Neural cell (in vitro differentiated cells): Measurements from ENCODE around the gene WWC1. TPM values are rescaled to one million over a fixed set of nuclear protein-coding genes. Genes with fewer than 3 reads are reported as not detected.

Experiments used
- H2AFZ ChIP-seq: fragments of 200-600, 300-800 bp; sonication (generic), shearing (Covaris generic); 2 replicates; pipeline ENCODE4 v1.6.0; 2014; ENCODE audit warnings: low read depth, mild to moderate bottlenecking, antibody characterized with exemption, low read length, moderate library complexity
- H3F3A ChIP-seq: fragments of 200-600 bp; shearing (Covaris generic); 2 replicates; pipeline ENCODE4 v1.6.1; 2016; ENCODE audit warnings: mild to moderate bottlenecking, moderate library complexity, mixed read lengths, antibody characterized with exemption, low read length; ENCODE audit not compliant: insufficient read depth, poor library complexity, severe bottlenecking
- H3K27ac ChIP-seq: fragments of 200-600, 300-800 bp; sonication (generic), shearing (Covaris generic); 2 replicates; pipeline ENCODE4 v1.5.1; 2014; ENCODE audit warnings: mild to moderate bottlenecking, low read length, moderate library complexity
- H3K27me3 ChIP-seq: fragments of 300-800, 200-600 bp; sonication (generic), shearing (Covaris generic); 2 replicates; pipeline ENCODE4 v1.6.0; 2014; ENCODE audit warnings: mild to moderate bottlenecking, low read depth, low read length, moderate library complexity; ENCODE audit not compliant: insufficient read depth
- H3K36me3 ChIP-seq: fragments of 300-800, 200-600 bp; sonication (generic), shearing (Covaris generic); 2 replicates; pipeline ENCODE4 v1.5.1; 2014; ENCODE audit warnings: mild to moderate bottlenecking, antibody characterized with exemption, low read length, moderate library complexity; ENCODE audit not compliant: insufficient read depth
- H3K4me2 ChIP-seq: fragments of 300-800, 200-600 bp; sonication (generic), shearing (Covaris generic); 2 replicates; pipeline ENCODE4 v1.6.0; 2014; ENCODE audit warnings: mild to moderate bottlenecking, low read length
- H3K4me3 ChIP-seq: fragments of 300-800, 200-600 bp; sonication (generic), shearing (Covaris generic); 2 replicates; pipeline ENCODE4 v1.5.1; 2014; ENCODE audit warnings: mild to moderate bottlenecking, low read length, moderate library complexity
- H3K79me2 ChIP-seq: fragments of 200-600 bp; shearing (Covaris generic); replicated peaks from 2 replicates; pipeline ENCODE4 v1.6.0; 2014; ENCODE audit warnings: mild to moderate bottlenecking, low read length, moderate library complexity; ENCODE audit not compliant: insufficient read depth
- H3K9ac ChIP-seq: fragments of 300-800, 200-600 bp; sonication (generic), shearing (Covaris generic); 2 replicates; pipeline ENCODE4 v1.6.1; 2016; ENCODE audit warnings: mild to moderate bottlenecking, low read length, mixed read lengths
- H3K9me2 ChIP-seq: fragments of 200-600 bp; shearing (Covaris generic); 2 replicates; pipeline ENCODE4 v1.6.1; 2016; ENCODE audit warnings: mild to moderate bottlenecking, low read length, mixed read lengths; ENCODE audit not compliant: insufficient read depth
- H3K9me3 ChIP-seq: fragments of 200-600, 300-800 bp; sonication (generic), shearing (Covaris generic); 2 replicates; pipeline ENCODE4 v1.6.1; 2016; ENCODE audit warnings: mild to moderate bottlenecking, mixed run types, low read length, moderate library complexity, mixed read lengths
- H4K20me1 ChIP-seq: fragments of 200-600 bp; shearing (Covaris generic); 2 replicates; pipeline ENCODE4 v1.6.1; 2016; ENCODE audit warnings: mild to moderate bottlenecking, mixed run types; ENCODE audit not compliant: insufficient read depth
- CTCF ChIP-seq: fragments of 450-650 bp; IDR thresholded peaks from 2 replicates; pipeline ENCODE4 v1.5.1; 2014; ENCODE audit warnings: antibody characterized with exemption, mild to moderate bottlenecking, moderate library complexity; ENCODE audit not compliant: poor library complexity, severe bottlenecking
- EP300 ChIP-seq: fragments of 450-650 bp; conservative IDR thresholded peaks from 2 replicates; pipeline ENCODE4 v1.6.1; 2014; ENCODE audit warnings: antibody characterized with exemption, mild to moderate bottlenecking, moderate library complexity; ENCODE audit not compliant: poor library complexity, severe bottlenecking
- EZH2 ChIP-seq: fragments of 200-600, 300-800 bp; shearing (Covaris generic), sonication (generic); IDR thresholded peaks from 2 replicates; pipeline ENCODE4 v1.6.1; 2014; ENCODE audit warnings: antibody characterized with exemption, low read length, borderline replicate concordance, mild to moderate bottlenecking; ENCODE audit not compliant: insufficient read depth, poor library complexity, severe bottlenecking
- MXI1 ChIP-seq: fragments of 450-650 bp; conservative IDR thresholded peaks from 2 replicates; pipeline ENCODE4 v1.6.1; 2014; ENCODE audit warnings: antibody characterized with exemption, mild to moderate bottlenecking; ENCODE audit not compliant: poor library complexity, severe bottlenecking
- POLR2AphosphoS5 ChIP-seq: IDR thresholded peaks from 2 replicates; pipeline ENCODE4 v1.6.1; 2012
- RAD21 ChIP-seq: fragments of 450-650 bp; conservative IDR thresholded peaks from 2 replicates; pipeline ENCODE4 v1.6.1; 2014; ENCODE audit warnings: antibody characterized with exemption, mild to moderate bottlenecking, moderate library complexity
- REST ChIP-seq: IDR thresholded peaks from 2 replicates; pipeline ENCODE4 v1.6.1; 2012; ENCODE audit warnings: borderline replicate concordance
- SMC3 ChIP-seq: fragments of 450-650 bp; conservative IDR thresholded peaks from 2 replicates; pipeline ENCODE4 v1.6.1; 2014; ENCODE audit warnings: antibody characterized with exemption, mild to moderate bottlenecking, moderate library complexity; ENCODE audit not compliant: poor library complexity
- TAF1 ChIP-seq: IDR thresholded peaks from 2 replicates; pipeline ENCODE4 v1.6.1; 2012; ENCODE audit warnings: low read depth
- polyA plus RNA-seq: library from polyadenylated mRNA; depleted of rRNA; stranded (reverse); fragments of >200 nt; gene quantifications from 2 replicates; pipeline ENCODE4 v1.2.3, GENCODE V29; 2014

The WWC1 gene
- polyA plus RNA-seq, 1 donor from 2014 or later: 0.97 TPM

- no peaks in the 10 kb centered on the region for H3K9me3 ChIP-seq
- H3K79me2 ChIP-seq: no peaks in the 10 kb centered on the region
- no peak overlapping the region for H3K4me2 ChIP-seq
- H3K27me3 ChIP-seq: no peaks in the 10 kb centered on the region
- H3K27ac ChIP-seq: no peak overlapping the region
- no peaks in the 10 kb centered on the region for H3F3A ChIP-seq
- no peaks in the 10 kb centered on the region for H3K9me2 ChIP-seq
- no peak overlapping the region for H2AFZ ChIP-seq
- no peak overlapping the region for H3K9ac ChIP-seq
- no peak for TF ChIP-seq REST
- TF ChIP-seq SMC3: no peak
- no peak for TF ChIP-seq MXI1
- TF ChIP-seq TAF1: no peak
- no peak for TF ChIP-seq EP300
- TF ChIP-seq POLR2AphosphoS5: no peak
- no peak for TF ChIP-seq RAD21
- no peak for TF ChIP-seq EZH2
- no peak for TF ChIP-seq CTCF
- no peaks in the 10 kb centered on the region for H4K20me1 ChIP-seq
- no peak overlapping the region for H3K4me3 ChIP-seq
- H3K36me3 ChIP-seq: no peaks in the 10 kb centered on the region
These were observed 25.7 kb downstream of the WWC1 start for GRCh38 chr5:168317096-168317520.

- H3K27ac ChIP-seq: no peak overlapping the region
- no peaks in the 10 kb centered on the region for H3K27me3 ChIP-seq
- no peaks in the 10 kb centered on the region for H3K9me2 ChIP-seq
- H3K36me3 ChIP-seq: no peaks in the 10 kb centered on the region
- H3K4me2 ChIP-seq: no peak overlapping the region
- H4K20me1 ChIP-seq: no peaks in the 10 kb centered on the region
- H3K79me2 ChIP-seq: no peaks in the 10 kb centered on the region
- no peak overlapping the region for H2AFZ ChIP-seq
- TF ChIP-seq EZH2: no peak
- TF ChIP-seq POLR2AphosphoS5: no peak
- no peak for TF ChIP-seq TAF1
- TF ChIP-seq SMC3: no peak
- TF ChIP-seq RAD21: no peak
- no peak for TF ChIP-seq REST
- no peak for TF ChIP-seq CTCF
- no peak for TF ChIP-seq EP300
- no peak for TF ChIP-seq MXI1
- no peak overlapping the region for H3K9ac ChIP-seq
- no peaks in the 10 kb centered on the region for H3K9me3 ChIP-seq
- H3K4me3 ChIP-seq: no peak overlapping the region
- no peaks in the 10 kb centered on the region for H3F3A ChIP-seq
These were observed 26.2 kb downstream of the WWC1 start for GRCh38 chr5:168317521-168318147.
